ENCODE results near the gene RAB18. TPM values are rescaled to one million over a fixed set of nuclear protein-coding genes. Genes with fewer than 3 reads are reported as not detected.
"Not testable (repeated sequence)": the region's sequence is repeated elsewhere in the genome, so short reads cannot be mapped to it uniquely, and the experiment has no call there.

RAB18 gene
- polyA plus RNA-seq, 1 experiment = 15.6 TPM

DNA sequence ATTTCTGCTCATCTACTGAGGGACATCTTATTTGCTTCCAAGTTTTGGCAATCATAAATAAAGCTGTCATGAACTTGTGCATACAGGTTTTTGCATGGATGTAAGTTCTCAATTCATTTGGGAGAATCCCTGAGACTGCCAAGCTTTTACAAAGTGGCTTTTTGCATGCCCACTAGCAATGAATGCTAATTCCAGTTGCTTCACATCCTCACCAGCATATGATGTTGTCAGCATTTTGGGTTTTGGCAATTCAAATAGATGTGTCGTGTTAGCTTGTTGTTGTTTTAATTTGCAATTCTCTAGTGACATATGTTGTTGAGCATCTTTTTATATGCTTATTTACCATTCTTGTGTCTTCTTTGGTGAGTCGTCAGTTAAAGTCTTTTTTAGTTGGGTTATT, 57.2 kb downstream of the RAB18 start:
- ChIA-PET POLR2A (no interaction called here), CTCF (interaction anchor here (0.7 to 1.0 kb wide), 3 partner anchors 181 to 819 kb away, joined by 3 read pairs; no protein-coding TSS in a partner anchor)
- no peaks in the 10 kb centered on the region for H3K27me3 ChIP-seq (ENCODE audit: control insufficient read depth, insufficient read depth, low read length)
- no peak overlapping the region for H3K4me3 ChIP-seq (ENCODE audit: low read depth, low read length)
- TF ChIP-seq, protein P1, sequence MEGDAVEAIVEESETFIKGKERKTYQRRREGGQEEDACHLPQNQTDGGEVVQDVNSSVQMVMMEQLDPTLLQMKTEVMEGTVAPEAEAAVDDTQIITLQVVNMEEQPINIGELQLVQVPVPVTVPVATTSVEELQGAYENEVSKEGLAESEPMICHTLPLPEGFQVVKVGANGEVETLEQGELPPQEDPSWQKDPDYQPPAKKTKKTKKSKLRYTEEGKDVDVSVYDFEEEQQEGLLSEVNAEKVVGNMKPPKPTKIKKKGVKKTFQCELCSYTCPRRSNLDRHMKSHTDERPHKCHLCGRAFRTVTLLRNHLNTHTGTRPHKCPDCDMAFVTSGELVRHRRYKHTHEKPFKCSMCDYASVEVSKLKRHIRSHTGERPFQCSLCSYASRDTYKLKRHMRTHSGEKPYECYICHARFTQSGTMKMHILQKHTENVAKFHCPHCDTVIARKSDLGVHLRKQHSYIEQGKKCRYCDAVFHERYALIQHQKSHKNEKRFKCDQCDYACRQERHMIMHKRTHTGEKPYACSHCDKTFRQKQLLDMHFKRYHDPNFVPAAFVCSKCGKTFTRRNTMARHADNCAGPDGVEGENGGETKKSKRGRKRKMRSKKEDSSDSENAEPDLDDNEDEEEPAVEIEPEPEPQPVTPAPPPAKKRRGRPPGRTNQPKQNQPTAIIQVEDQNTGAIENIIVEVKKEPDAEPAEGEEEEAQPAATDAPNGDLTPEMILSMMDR (IDR thresholded peaks at IDR 0.05; ENCODE audit: insufficient read depth, low read depth, low read length) = no peak
- no peak for DNase-seq (ENCODE audit: low read depth)
- no peaks in the 10 kb centered on the region for H3K36me3 ChIP-seq (ENCODE audit: control insufficient read depth, insufficient read depth, low read length)

DNA sequence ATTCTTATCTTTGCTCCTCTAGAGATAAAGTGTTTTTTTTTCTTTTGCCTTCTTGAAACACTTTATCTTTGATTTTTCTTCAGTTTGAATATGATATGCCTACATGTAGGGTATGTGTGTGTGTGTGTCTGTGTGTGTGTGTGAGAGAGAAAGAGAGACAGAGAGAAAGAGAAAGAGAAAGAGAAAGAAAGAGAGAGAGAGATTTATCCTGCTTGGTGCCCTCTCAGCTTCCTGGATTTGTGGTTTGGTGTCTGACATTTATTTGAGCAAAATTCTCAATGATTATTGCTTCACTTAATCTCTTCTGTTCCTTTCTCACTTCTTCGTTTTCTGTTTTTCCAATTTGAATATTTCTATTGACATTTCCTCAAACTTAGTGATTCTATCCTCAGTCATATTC, 60.3 kb downstream of the RAB18 start:
- no peaks in the 10 kb centered on the region for H3K36me3 ChIP-seq (ENCODE audit: control insufficient read depth, insufficient read depth, low read length)
- CTCF ChIA-PET = no interaction called here
- no peaks in the 10 kb centered on the region for H3K27me3 ChIP-seq (ENCODE audit: control insufficient read depth, insufficient read depth, low read length)
- no peak overlapping the region for H3K4me3 ChIP-seq (ENCODE audit: low read depth, low read length)
- TF ChIP-seq, protein P1 (IDR thresholded peaks at IDR 0.05; ENCODE audit: insufficient read depth, low read depth, low read length) = no peak
- POLR2A ChIA-PET = no interaction called here
- no peak for DNase-seq (ENCODE audit: low read depth)

GRCh38 chr10:27564880-27565279, 60.8 kb downstream of the RAB18 start:
- TF ChIP-seq, protein P1 (IDR thresholded peaks at IDR 0.05; ENCODE audit: insufficient read depth, low read depth, low read length) = no peak
- H3K36me3 ChIP-seq (ENCODE audit: control insufficient read depth, insufficient read depth, low read length) = no peaks in the 10 kb centered on the region
- no peak for DNase-seq (ENCODE audit: low read depth)
- H3K4me3 ChIP-seq (ENCODE audit: low read depth, low read length) = no peak overlapping the region
- POLR2A ChIA-PET = no interaction called here
- CTCF ChIA-PET = no interaction called here
- H3K27me3 ChIP-seq (ENCODE audit: control insufficient read depth, insufficient read depth, low read length) = no peaks in the 10 kb centered on the region

GRCh38 chr10:27568196-27569175, 64.4 kb downstream of the RAB18 start:
- Histone ChIP-seq H3K4me3 (ENCODE audit: low read depth, low read length) (no peak overlapping the region), H3K27me3 (ENCODE audit: control insufficient read depth, insufficient read depth, low read length) (no peaks in the 10 kb centered on the region), H3K36me3 (ENCODE audit: control insufficient read depth, insufficient read depth, low read length) (no peaks in the 10 kb centered on the region)
- no peak for DNase-seq (ENCODE audit: low read depth)
- CTCF ChIA-PET = interaction anchor here (0.7 kb wide), 1 partner anchor 172 kb away, joined by 3 read pairs; no protein-coding TSS in a partner anchor
- TF ChIP-seq, protein P1 (IDR thresholded peaks at IDR 0.05; ENCODE audit: insufficient read depth, low read depth, low read length) = no peak
- POLR2A ChIA-PET = no interaction called here

- CTCF ChIA-PET = no interaction called here
Observed at GRCh38 chr10:27569946-27570345, 65.8 kb downstream of the RAB18 start.

DNA sequence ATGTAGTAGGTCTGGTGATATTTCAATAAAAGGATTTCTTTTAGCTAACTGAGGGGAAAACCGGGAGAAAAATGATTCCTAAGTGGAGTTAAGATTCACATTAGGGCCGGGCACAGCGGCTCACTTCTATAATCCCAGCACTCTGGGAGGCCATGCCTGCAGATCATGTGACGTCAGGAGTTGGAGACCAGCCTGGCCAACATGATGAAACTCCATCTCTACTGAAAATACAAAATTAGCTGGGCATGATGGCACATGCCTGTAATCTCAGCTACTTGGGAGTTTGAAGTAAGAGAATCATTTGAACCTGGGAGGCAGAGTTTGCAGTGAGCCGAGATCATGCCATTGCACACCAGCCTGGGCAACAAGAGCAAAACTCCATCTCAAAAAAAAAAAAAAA, 72.9 kb downstream of the RAB18 start:
- DNase-seq (ENCODE audit: low read depth); POLR2A ChIA-PET; CTCF ChIA-PET: not testable (repeated sequence)

More at GRCh38 chr10:27569946-27570345, 65.8 kb downstream of the RAB18 start:
- H3K36me3 ChIP-seq (ENCODE audit: control insufficient read depth, insufficient read depth, low read length) = no peaks in the 10 kb centered on the region
- H3K4me3 ChIP-seq (ENCODE audit: low read depth, low read length) = no peak overlapping the region
- TF ChIP-seq, protein P1 (IDR thresholded peaks at IDR 0.05; ENCODE audit: insufficient read depth, low read depth, low read length) = no peak
- DNase-seq (ENCODE audit: low read depth) = no peak
- no peaks in the 10 kb centered on the region for H3K27me3 ChIP-seq (ENCODE audit: control insufficient read depth, insufficient read depth, low read length)
- POLR2A ChIA-PET = no interaction called here

More for the DNA sequence above, 72.9 kb downstream of the RAB18 start:
- not testable (repeated sequence) for H3K36me3 ChIP-seq (ENCODE audit: control insufficient read depth, insufficient read depth, low read length); H3K27me3 ChIP-seq (ENCODE audit: control insufficient read depth, insufficient read depth, low read length); H3K4me3 ChIP-seq (ENCODE audit: low read depth, low read length)
